ENCODE results near the gene ZXDC.
A peak's percentile ranks its signal among the peaks of the same experiment; 100 is the strongest.

The ZXDC gene, protein sequence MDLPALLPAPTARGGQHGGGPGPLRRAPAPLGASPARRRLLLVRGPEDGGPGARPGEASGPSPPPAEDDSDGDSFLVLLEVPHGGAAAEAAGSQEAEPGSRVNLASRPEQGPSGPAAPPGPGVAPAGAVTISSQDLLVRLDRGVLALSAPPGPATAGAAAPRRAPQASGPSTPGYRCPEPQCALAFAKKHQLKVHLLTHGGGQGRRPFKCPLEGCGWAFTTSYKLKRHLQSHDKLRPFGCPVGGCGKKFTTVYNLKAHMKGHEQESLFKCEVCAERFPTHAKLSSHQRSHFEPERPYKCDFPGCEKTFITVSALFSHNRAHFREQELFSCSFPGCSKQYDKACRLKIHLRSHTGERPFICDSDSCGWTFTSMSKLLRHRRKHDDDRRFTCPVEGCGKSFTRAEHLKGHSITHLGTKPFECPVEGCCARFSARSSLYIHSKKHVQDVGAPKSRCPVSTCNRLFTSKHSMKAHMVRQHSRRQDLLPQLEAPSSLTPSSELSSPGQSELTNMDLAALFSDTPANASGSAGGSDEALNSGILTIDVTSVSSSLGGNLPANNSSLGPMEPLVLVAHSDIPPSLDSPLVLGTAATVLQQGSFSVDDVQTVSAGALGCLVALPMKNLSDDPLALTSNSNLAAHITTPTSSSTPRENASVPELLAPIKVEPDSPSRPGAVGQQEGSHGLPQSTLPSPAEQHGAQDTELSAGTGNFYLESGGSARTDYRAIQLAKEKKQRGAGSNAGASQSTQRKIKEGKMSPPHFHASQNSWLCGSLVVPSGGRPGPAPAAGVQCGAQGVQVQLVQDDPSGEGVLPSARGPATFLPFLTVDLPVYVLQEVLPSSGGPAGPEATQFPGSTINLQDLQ

DNA sequence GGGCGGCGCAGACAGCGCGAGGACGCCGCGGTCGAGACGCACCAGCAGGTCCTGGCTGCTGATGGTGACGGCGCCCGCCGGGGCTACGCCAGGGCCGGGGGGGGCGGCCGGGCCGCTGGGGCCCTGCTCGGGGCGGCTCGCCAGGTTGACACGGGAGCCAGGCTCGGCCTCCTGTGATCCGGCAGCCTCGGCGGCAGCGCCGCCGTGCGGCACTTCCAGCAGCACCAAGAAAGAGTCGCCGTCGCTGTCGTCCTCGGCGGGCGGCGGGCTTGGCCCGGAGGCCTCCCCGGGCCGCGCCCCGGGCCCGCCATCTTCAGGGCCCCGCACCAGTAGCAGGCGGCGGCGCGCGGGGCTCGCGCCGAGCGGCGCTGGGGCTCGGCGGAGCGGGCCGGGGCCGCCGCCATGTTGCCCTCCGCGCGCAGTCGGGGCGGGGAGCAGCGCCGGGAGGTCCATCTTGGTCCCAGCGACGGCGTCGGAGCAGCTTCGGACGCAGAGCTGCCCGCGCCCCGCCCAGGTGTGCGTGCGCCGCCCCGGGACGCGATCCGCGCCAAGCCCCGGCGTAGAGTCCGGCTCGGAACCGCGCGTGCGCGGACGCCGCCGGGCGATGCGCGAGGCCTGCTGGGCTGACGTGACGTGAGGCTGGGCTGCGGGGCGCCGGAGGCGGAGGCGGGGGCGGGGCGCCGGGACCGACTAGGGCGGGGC, at the start of gene ZXDC:
Gene ZXDC (minus strand): TSS at position 479 of the 702 bp plus-strand sequence. CDS start 26 bp downstream, at position 453.
- DNase-seq, result peak; percentile 90

GRCh38 chr3:126525091-126525852, 49.6 kb upstream of the ZXDC start:
- DNase-seq, result no peak

- no peak for DNase-seq
These were observed 48.8 kb upstream of the ZXDC start for GRCh38 chr3:126524429-126524988.

DNA sequence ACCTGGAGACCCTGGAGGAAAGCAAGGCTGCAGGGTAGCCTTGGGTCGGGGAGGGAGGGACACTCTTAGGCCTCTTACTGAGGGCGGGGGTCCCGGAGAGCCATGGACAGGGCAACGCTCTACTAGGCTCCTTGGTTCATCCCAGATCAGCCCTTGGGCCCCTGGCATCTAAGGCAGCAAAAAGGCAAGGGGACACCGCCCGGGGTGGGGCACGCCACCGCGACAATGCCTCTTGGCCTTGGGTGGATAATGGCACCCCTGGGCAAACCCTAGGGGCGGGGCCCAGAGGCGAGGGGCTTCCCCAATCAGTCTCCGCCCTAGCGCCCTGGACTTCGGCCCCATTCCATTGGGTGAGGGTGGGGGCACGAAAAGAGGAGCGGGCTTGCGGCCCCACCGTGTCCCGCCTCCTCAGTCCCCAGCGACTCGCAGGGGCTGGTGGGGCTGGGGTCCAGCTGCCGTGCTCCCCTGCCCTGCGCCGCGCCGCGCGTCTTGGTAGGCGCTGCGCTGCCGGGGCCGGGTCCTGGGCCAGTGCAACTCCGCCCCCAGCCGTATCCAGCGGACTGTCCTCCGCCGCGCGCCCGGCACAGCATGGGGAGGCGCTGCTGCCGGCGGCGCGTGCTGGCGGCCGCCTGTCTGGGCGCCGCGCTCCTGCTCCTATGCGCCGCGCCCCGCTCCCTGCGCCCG, 48.2 kb upstream of the ZXDC start, which contains the start of gene CHST13:
Gene CHST13 (plus strand): TSS at position 411 of the 684 bp plus-strand sequence. CDS start 178 bp downstream, at position 589.
- DNase-seq, result no peak

- peak; percentile 35 for DNase-seq
These were observed 46.7 kb upstream of the ZXDC start for GRCh38 chr3:126522363-126522788.

DNA sequence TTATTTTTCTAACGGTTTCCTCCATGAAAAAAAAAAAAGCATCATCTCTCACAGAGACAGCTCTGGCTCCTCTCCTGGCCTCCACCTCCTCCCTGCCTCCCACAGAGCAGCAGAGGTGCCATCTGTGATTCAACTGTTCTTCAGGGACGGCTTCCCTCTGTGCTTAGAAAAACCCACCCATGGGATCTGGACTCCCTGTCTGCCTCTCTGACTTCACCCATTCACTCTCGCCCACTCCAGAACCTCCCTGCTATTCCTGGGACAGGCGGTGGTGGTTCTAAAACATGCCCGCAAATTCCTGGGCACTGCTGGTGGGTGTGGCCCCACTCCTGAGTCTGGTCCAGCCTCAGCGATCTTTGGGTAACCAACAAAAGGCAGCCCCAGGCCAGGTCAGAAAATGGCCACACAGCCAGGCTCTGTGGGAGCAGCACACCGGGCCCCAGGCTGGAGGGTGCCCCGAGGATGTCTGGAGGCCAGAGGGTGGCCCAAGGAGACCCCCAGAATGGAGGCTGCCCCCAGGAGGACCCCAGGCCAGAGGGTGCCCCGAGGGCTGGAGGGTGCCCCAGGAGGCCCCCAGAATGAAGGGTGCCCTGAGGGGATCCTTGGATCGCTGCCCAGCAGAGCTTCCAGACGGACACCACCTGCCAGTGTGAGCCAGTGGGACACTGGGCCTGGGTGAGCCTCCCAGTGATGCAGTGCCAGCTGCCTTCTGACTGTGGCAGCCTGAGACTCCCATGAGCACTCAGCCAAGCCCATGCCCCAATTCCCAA, 45.6 kb upstream of the ZXDC start:
- DNase-seq, result no peak

DNA sequence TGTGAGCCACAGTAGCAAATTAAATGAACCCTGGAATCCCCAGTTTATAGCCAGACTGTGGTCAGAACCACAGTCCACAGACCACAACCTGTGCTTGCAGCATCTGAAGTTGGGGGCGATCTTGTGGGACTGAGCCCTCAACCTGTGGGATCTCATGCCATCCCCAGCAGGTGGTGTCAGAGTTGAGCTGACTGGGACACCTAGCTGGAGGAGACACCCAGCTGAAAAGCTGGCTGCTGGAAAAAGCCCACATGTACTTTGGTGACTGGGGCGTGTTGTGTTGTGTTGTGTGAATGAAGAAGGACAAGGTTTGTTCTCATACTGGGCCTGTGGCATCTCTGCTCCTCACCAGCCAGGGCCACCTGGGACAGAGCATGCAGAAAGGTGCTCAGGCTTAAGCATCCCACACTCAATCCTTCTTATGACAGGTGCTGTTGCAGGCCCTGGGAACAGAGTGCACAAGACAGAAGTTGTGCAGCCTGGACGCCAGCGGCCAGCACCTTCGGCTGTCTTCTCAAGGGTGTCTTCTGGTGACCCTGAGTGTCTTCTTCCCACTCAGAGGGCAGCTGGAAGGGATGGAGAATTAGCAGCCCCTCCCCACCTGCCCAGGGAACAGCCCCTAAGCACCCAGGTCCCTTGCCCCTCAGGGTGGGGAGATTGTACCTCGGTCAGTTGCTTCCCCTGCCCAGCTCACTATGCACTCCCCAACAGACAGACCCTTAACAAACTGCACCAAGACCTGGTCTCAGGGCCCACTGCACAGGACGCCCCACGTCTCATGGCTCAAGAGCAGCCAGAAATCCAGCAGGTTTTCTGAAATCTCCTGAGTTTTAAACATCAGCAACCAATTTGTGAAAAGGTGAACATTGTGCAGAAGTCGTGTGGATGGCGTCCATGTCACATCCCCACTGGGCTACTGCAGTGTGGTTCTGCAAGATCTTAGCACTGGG, 44.1 kb upstream of the ZXDC start:
- no peak for DNase-seq

DNA sequence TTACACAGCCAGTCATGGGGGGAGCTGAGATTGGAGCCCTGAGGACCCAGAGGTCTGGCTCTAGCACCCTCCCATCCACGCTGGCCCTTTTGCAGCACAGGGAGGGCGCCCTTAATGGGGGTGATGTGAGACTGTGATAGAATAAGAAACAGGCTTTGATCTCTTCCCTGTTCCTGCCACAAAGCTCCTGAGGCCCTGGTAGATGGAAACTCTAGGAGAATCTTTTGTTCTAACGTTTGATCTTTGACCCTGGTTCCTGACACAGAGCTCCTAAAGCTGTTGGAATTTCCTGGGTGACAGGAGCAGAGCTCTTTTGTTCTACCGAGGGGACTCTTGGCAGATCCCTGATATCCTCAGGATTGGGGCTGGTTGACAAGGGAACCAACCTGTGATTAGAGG, 43.1 kb upstream of the ZXDC start:
- no peak for DNase-seq

DNA sequence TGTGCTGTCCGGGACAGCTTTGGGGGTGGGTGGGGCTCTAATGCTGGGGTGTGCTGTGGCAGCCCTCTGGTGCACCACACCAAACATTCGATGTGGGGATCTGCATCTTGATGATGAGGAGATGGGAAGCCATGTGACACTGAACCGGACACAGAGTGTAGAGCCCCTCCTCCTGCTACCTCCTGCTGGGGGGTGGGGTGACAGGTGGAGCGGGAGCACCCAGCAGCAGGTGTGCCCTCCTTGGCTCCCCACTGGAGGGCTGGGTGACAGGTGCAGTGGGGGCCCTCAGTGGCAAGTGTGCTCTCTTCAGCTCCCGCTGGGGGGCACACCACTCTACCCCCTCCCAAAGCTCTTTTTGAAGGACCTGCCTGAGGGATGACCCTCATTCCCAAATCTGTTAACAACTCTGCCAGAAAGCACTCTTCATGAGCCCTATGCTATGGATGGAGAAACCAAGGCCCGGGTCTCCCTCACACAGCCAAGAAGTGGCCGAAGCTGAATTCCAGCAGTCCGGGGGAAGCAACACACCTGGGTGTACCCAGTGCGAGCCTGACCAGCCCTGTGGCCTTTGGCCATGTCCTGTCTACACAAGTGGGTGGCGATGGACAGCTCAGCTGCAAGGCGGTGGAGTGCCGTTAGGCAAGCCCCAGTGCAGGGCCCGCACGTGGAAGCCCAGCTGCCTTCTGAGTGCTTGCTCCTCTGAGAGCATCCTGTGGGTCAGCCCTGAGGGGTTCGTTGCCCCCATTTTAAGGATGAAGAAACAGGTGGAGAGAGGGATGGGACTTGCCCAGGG, 42.5 kb upstream of the ZXDC start:
- no peak for DNase-seq

- no peak for DNase-seq
These were observed 41.7 kb upstream of the ZXDC start, which contains the start of gene UROC1 for GRCh38 chr3:126517291-126517951. TSS of gene UROC1 (minus strand) at chr3:126517773. CDS start at chr3:126517719, 54 bp downstream.

- no peak for DNase-seq
These were observed 41.2 kb upstream of the ZXDC start for GRCh38 chr3:126516936-126517290.

- no peak for DNase-seq
These were observed 40.7 kb upstream of the ZXDC start for GRCh38 chr3:126516152-126516935.

DNA sequence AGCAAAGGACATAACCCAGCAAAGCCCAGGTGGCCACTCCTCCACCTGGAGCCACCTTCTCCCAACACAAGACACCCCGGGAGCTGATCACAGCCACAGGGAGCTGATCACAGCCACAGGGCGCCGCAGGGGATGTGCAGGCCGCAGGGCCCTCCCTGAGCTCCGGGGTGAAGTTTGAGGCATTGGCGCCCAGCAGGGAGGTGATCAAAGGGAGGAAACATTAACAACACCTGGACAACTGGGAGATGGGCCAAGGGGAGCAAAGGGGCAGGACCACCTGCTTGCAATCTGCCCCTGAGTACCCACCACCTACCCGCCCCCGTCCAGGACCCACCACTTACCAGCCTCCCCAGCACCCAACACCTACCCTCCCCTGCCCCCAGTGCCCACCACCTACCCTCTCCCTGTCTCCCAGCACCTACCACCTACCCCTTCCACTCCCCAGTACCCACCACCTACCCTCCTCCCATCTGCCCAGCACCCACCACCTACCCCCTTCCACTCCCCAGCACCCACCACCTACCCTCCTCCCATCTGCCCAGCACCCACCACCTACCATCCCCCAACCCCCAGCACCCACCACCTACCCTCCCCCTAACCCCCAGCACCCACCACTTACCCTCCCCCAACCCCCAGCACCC, 39.5 kb upstream of the ZXDC start:
- no peak for DNase-seq

- no peak for DNase-seq
These were observed 38.5 kb upstream of the ZXDC start for GRCh38 chr3:126514161-126514560.

DNA sequence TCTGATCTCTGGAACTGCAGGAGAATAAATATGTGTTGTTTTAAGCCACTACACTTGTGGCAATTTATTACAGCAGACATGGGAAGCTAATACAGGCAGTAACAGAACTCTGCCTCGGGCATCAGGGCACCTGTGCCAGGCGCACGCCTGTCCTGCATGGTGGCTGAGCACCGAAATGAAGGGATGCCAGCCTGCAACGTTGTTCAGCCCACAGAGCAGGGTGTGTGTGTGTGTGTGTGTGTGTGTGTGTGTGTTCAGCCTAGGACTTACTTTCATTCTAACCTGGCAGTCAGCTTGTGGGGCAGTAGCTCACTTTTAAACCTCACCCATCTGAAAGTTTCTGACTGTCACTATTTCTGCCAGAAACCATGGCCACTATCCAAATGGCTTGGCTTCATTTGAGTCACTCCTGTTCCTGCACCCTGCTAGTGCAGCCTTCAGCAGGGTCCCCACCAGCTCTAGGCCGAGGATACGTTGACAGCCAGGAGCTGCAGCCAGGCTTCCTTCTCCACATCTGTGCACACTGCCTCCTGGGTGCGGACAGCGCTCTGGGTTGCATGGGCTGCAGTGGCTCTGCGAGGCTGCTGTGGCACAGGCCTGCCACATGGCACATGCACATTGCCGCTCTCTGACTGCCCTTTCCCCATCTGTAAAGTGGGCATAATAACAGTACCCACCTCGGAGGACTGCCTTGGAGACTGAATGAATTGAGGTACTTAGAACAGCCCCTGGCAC, 37.4 kb upstream of the ZXDC start:
- DNase-seq, result no peak

GRCh38 chr3:126512026-126512425, 36.3 kb upstream of the ZXDC start:
- DNase-seq, result no peak

All from T1000 (cell line).